HTERT RPE-1 (cell line): ENCODE results near the gene LUZP2.

Experiments
- in situ Hi-C: fragments of 300-500 bp; cut with MboI; formaldehyde crosslinking; loops from 4 replicates; pipeline ENCODE4 v1.14.3; 2020; ENCODE audit warnings: low sequenced_read_pairs

The LUZP2 gene

GRCh38 chr11:24805671-24806070 is 308.8 kb downstream of the LUZP2 start:
- in situ Hi-C loops = no loop called here

- in situ Hi-C loops = no loop called here
These were observed 311.3 kb downstream of the LUZP2 start for GRCh38 chr11:24808173-24808572.

GRCh38 chr11:24819006-24819405 is 322.2 kb downstream of the LUZP2 start:
- in situ Hi-C loops = no loop called here

- in situ Hi-C loops = no loop called here
These were observed 323.1 kb downstream of the LUZP2 start for GRCh38 chr11:24819863-24820434.

- in situ Hi-C loops = no loop called here
These were observed 323.7 kb downstream of the LUZP2 start for GRCh38 chr11:24820541-24820940.

GRCh38 chr11:24828938-24829605 is 332.2 kb downstream of the LUZP2 start:
- in situ Hi-C loops = no loop called here

- in situ Hi-C loops = no loop called here
These were observed 336.7 kb downstream of the LUZP2 start for GRCh38 chr11:24833573-24833972.

- in situ Hi-C loops = no loop called here
These were observed 340.3 kb downstream of the LUZP2 start for GRCh38 chr11:24837112-24837511.

- in situ Hi-C loops = no loop called here
These were observed 345.5 kb downstream of the LUZP2 start for GRCh38 chr11:24842308-24842707.

GRCh38 chr11:24844406-24844805 is 347.6 kb downstream of the LUZP2 start:
- in situ Hi-C loops = no loop called here

- in situ Hi-C loops = no loop called here
These were observed 352.0 kb downstream of the LUZP2 start for GRCh38 chr11:24848857-24849256.

GRCh38 chr11:24855951-24856350 is 359.1 kb downstream of the LUZP2 start:
- in situ Hi-C loops = no loop called here

- in situ Hi-C loops = no loop called here
These were observed 363.0 kb downstream of the LUZP2 start for GRCh38 chr11:24859801-24860300.

GRCh38 chr11:24861440-24861839 is 364.6 kb downstream of the LUZP2 start:
- in situ Hi-C loops = no loop called here

GRCh38 chr11:24866743-24867142 is 369.9 kb downstream of the LUZP2 start:
- in situ Hi-C loops = no loop called here

- in situ Hi-C loops = no loop called here
These were observed 373.2 kb downstream of the LUZP2 start for GRCh38 chr11:24870048-24870447.

- in situ Hi-C loops = no loop called here
These were observed 375.3 kb downstream of the LUZP2 start for GRCh38 chr11:24872186-24872585.

GRCh38 chr11:24872651-24873311 is 375.9 kb downstream of the LUZP2 start:
- in situ Hi-C loops = no loop called here

- in situ Hi-C loops = no loop called here
These were observed 384.1 kb downstream of the LUZP2 start for GRCh38 chr11:24880962-24881361.

GRCh38 chr11:24885580-24886173 is 388.8 kb downstream of the LUZP2 start:
- in situ Hi-C loops = no loop called here

GRCh38 chr11:24886880-24887619 is 390.2 kb downstream of the LUZP2 start:
- in situ Hi-C loops = no loop called here
